SK-N-DZ (cell line): ENCODE results near the gene BUD23.
"Not testable (repeated sequence)": the region's sequence is repeated elsewhere in the genome, so short reads cannot be mapped to it uniquely, and the experiment has no call there.

Experiments
- DNase-seq: peaks from one replicate; pipeline ENCODE4 v3.0.0-alpha.2; 2015; ENCODE audit warnings: low spot score

Gene BUD23

DNA sequence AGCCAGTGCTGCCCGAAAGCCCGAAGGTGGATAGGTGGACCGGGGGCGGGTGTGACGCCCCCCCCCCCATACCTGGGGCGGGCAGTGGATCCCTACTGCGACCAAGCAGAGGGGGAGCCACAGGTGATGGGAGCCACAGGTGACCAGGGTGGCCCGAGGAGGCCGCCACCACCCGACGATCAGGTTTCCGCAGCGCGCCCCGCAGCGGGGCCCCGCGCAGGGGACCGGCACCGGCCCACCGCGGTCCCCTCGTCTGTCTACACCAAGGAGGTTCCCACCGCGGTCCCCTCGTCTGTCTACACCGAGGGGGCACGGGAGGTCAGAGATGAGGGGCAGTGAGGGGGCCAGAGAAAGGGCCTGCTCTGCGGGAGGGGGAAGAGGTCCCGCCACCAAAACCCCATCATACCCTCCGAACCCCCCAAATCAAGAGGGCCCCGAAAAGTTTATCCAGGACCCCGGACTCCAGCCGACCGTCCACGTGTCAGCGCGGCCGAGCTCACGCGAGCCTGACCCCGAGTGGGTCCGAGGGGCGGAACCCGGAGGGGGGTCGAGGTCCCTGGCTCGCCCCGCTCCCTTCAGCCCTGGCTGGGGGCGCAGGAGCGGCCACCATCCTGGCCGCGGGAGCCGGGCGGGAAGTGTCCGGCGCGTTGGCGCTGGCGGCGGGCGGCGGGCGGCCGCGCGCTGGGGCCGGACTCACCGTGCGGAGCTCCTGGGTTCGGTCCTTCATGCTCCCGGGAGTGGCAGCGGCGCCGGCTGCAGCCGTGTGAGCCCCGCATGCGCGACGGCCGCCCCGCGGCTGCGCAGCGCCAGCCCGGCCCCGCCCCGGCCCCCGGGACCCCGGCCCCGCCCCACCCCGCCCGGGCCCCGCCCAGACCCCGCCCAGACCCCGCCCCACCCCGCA is 35.8 kb downstream of the BUD23 start, which contains the start of gene STX1A:
Gene STX1A (minus strand): TSS at position 765 of the 901 bp plus-strand sequence. CDS start 38 bp downstream, at position 727.
- peak; percentile 49 for DNase-seq

DNA sequence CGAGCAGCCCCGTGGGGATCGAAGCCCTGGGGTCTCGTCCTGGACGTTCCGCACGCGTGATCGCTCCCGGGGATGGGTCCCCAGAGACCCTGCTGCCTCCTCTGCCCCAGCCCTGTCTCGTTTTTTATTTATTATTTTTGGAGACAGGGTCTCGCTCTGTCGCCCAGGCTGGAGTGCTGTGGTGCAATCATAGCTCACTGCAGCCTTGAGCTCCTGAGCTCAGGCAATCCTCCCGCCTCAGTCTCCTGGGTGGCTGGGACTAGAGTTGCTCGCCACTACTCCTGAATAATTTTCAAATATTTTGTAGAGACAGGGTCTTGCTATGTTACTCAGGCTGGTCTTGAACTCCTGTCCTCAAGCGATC is 36.4 kb downstream of the BUD23 start:
- DNase-seq, result no peak

GRCh38 chr7:73720443-73720842 is 37.0 kb downstream of the BUD23 start:
- DNase-seq, result not testable (repeated sequence)

- DNase-seq, result no peak
Observed at GRCh38 chr7:73721377-73721817, 38.0 kb downstream of the BUD23 start.

DNA sequence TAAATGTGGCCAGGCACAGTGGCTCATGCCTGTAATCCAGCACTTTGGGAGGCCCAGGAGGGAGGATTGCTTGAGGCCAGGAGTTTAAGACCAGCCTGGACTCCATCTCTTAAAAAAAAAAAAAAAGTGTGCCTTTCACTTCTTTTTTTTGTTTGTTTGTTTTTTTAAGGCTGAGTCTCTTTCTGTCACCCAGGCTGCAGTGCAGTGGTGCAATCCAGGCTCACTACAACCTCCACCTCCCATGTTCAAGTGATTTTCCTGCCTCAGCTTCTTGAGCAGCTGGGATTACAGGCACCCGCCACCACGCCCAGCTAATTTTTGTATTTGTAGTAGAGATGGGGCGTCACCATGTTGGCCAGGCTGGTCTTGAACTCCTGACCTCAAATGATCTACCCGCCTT is 38.8 kb downstream of the BUD23 start:
- DNase-seq, result not testable (repeated sequence)

DNA sequence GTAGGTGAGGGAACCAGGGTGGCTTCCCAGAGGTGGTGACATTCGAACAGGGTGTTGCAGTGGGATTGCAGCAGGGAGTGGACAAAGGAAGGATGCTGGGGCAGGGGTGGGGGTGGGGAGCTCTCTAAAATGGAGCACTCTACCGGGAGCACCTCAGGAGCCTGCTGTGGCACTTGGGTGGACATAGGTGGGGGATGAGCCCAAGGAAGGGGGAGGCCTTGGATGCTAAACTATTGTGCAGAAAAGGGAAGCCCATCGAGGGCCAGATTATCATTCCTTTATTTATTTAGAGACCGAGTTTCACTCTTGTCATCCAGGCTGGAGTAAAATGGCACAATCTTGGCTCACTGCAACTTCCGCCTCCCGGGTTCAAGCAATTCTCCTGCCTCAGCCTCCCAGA is 39.4 kb downstream of the BUD23 start:
- DNase-seq, result no peak

GRCh38 chr7:73723813-73724212 is 40.4 kb downstream of the BUD23 start:
- no peak for DNase-seq

GRCh38 chr7:73726083-73726466 is 42.7 kb downstream of the BUD23 start:
- DNase-seq, result no peak

GRCh38 chr7:73727952-73728351 is 44.6 kb downstream of the BUD23 start:
- DNase-seq, result no peak

DNA sequence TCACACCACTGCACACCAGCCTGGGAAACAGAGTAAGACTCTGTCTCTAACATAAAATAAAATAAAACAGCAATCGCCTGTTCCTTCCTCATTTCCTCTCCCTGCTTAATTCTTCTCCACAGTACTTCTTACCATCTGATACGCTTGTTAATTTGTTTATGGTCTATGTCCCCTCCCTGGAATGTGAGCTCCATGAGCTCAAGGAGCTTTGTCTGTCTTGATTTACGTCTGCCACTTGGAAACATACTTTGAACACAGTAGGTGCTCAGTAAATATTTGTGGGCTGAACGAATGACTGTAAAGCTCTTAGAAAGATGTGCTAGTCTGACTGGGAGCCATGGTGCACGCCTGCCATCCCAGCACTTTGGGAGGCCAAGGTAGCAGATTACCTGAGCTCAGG is 45.2 kb downstream of the BUD23 start:
- DNase-seq, result no peak

DNA sequence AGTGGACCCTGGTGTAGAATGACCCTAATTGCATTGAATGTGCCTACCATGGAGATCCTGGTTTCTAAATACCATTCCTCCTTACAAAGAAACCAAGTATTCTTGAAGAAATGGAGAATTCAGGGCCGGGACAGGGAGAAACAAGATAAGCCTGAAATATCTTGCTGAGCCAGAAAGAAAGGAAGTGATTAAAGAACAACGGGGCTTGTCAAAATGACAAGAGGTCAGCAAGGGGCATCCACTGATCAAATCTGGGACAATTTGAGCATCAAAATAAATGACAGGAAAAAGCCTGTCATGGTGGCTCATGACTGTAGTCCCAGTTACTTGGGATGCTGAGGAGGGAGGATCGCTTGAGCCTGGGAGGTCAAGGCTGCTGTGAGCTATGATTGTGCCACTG is 47.1 kb downstream of the BUD23 start:
- DNase-seq, result peak; percentile 60

GRCh38 chr7:73732397-73732796 is 49.0 kb downstream of the BUD23 start:
- DNase-seq, result no peak

GRCh38 chr7:73734619-73735527 is 51.5 kb downstream of the BUD23 start:
- DNase-seq, result peak; percentile 82

- DNase-seq, result no peak
Observed at GRCh38 chr7:73735528-73735905, 52.1 kb downstream of the BUD23 start.

DNA sequence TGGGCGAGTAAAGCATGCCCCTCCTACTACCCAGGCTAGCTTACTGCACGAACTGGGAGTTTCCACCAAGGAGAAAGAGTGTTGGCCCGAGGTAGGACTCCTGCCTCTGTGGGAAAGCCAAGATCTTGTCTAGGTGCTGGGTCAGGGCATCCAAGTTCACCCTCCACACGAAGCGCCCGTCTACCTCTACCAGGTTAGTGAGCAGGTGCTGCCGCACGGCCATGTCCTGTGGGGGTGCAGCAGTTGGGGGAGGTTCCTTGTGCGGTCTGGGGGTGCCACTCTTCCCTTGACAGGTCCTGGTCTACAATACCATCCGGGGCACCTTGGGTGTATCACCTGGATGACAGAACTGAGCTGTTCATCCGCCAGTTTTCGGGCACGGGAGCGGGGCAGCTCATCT is 53.5 kb downstream of the BUD23 start:
- DNase-seq, result no peak

- no peak for DNase-seq
Observed at GRCh38 chr7:73737491-73738219, 54.3 kb downstream of the BUD23 start.

- peak; percentile 48 for DNase-seq
Observed at GRCh38 chr7:73738220-73738611, 54.8 kb downstream of the BUD23 start.

- DNase-seq, result peak; percentile 89
Observed at GRCh38 chr7:73738612-73739386, 55.4 kb downstream of the BUD23 start, which contains the start of gene ABHD11. ABHD11 (minus strand) TSS chr7:73738802; CDS start chr7:73738770, 32 bp downstream.

DNA sequence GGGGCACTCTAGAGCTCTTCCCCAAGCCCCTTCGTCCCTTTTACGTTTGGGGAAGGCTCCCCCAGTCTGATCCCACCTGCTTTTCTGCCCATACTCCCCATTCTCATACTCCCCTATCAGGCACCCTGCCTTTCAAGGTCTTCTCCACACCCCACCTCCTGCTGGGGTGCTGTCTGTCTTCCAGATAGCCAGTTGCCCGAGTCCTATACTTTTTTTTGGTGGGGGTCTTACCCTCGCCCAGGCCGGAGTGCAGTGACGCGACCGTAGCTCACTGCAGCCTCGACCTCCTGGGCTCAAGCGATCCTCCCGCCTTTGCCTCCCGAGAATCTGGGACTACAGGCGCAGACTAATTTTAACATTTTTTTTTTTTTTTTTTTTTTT is 56.0 kb downstream of the BUD23 start:
- DNase-seq, result no peak

GRCh38 chr7:73740212-73740611 is 56.8 kb downstream of the BUD23 start:
- no peak for DNase-seq

DNA sequence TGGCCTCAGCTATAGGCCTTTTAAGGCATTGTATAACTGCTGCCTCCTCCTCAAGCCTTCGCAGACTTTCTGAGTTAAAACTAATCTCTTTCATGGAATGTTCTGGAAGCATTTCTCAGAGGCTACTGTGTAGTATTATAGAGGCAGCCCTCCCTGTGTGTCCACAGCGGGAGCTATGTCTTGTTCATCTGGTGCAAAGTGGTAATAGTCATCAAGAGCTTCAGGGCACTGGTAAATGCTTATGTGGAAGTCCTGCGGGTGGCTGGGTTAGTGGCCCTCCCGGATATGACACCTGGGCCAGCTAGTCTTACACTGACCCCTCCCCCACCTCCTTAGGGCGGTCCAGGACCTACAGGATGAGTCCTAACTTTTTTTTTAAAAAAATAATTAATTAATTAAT is 57.4 kb downstream of the BUD23 start:
- DNase-seq, result no peak
